K562 (cell line): Measurements from ENCODE around the gene RNF11. TPM values are rescaled to one million over a fixed set of nuclear protein-coding genes. Genes with fewer than 3 reads are reported as not detected.
A peak's percentile ranks its signal among the peaks of the same experiment; 100 is the strongest.

ENCODE experiments used
- ADNP ChIP-seq: fragments of 200-800 bp; sonication (Bioruptor generic); IDR thresholded peaks from 2 replicates; pipeline ENCODE4 v1.6.1; 2016; ENCODE audit warnings: missing genetic modification characterization, missing compliant biosample characterization
- CEBPB ChIP-seq: fragments of 450-650 bp; IDR thresholded peaks from 2 replicates; pipeline ENCODE4 v1.6.1; 2016; ENCODE audit warnings: missing genetic modification characterization, missing compliant biosample characterization
- FOXA3 ChIP-seq, 2 experiments: fragments of 450-650 bp in 1 of 2; sonication (generic) in 1 of 2; formaldehyde crosslinking; IDR thresholded peaks in 1 of 2; conservative IDR thresholded peaks in 1 of 2; 2 replicates each; pipeline versions ENCODE4 v1.4.0 to v1.8.0; 2020 to 2022; ENCODE audit warnings: mild to moderate bottlenecking in 2 of 2, missing genetic modification reagents in 1 of 2
- IRF2 ChIP-seq: sonication (generic); formaldehyde crosslinking; IDR thresholded peaks from 2 replicates; pipeline ENCODE4 v1.8.1; 2022; ENCODE audit warnings: mild to moderate bottlenecking, missing genetic modification reagents
- KDM1A ChIP-seq, 2 experiments: fragments of 450-650 bp; IDR thresholded peaks; 2 replicates each; pipeline ENCODE4 v1.6.1; 2016; ENCODE audit warnings: mild to moderate bottlenecking in 2 of 2
- L3MBTL2 ChIP-seq: fragments of 450-650 bp; IDR thresholded peaks from 2 replicates; pipeline ENCODE4 v1.6.1; 2016; ENCODE audit warnings: mild to moderate bottlenecking, moderate library complexity
- NR4A1 ChIP-seq, 2 experiments: fragments of 250-450 bp in 1 of 2; fragments of 450-650 bp in 1 of 2; sonication (Bioruptor Pico) in 1 of 2; IDR thresholded peaks; 2 replicates each; pipeline versions ENCODE4 v1.4.0 to v1.6.1; 2016 to 2020; ENCODE audit warnings: mild to moderate bottlenecking in 2 of 2, missing compliant biosample characterization in 1 of 2, missing genetic modification characterization in 1 of 2, moderate library complexity in 1 of 2
- ZZZ3 ChIP-seq: fragments of 450-650 bp; IDR thresholded peaks from 2 replicates; pipeline ENCODE4 v1.6.1; 2016; ENCODE audit warnings: antibody characterized with exemption, mild to moderate bottlenecking, moderate library complexity
- polyA plus RNA-seq, 8 experiments: library from polyadenylated mRNA; depleted of rRNA in 4 of 8; stranded (reverse) in 5 of 8; unstranded in 3 of 8; fragments of >200 nt; fragmentation: Nextera tagmentation in 2 of 8; fragmentation: Illumina TruSeq in 1 of 8; extraction: Ambion mirVana in 2 of 8; extraction: Trizol in 1 of 8; gene quantifications; 2 replicates each; pipeline versions ENCODE4 v1.2.1 to v1.2.3, GENCODE V29; 2011 to 2014; ENCODE audit warnings: inconsistent platforms in 1 of 8, missing spikeins in 1 of 8
- total RNA-seq, 7 experiments: library from RNA; depleted of rRNA in 6 of 7; stranded (reverse); fragments of >200 nt in 6 of 7; fragmentation: Illumina TruSeq in 2 of 7; extraction: Trizol in 2 of 7; gene quantifications; 2 replicates each; pipeline versions ENCODE4 v1.2.1 to v1.2.3, GENCODE V29; 2011 to 2021; ENCODE audit warnings: low replicate concordance in 1 of 7
- TF ChIP-seq, protein P1 (sequence below), 2 experiments: IDR thresholded peaks; 2 replicates each; pipeline ENCODE4 v1.6.1; 2011; ENCODE audit warnings: borderline replicate concordance in 1 of 2, control low read depth in 1 of 2, low read depth in 1 of 2, low read length in 1 of 2, mild to moderate bottlenecking in 1 of 2, mixed read lengths in 1 of 2, moderate library complexity in 1 of 2; ENCODE audit not compliant: insufficient read depth in 1 of 2, insufficient read length in 1 of 2, poor library complexity in 1 of 2, severe bottlenecking in 1 of 2; ENCODE audit errors: extremely low read depth in 1 of 2
- TF ChIP-seq, protein P2 (sequence below): fragments of 450-650 bp; IDR thresholded peaks from 2 replicates; pipeline ENCODE4 v1.6.1; 2017; ENCODE audit warnings: antibody characterized with exemption, mild to moderate bottlenecking
- TF ChIP-seq, protein P3 (sequence below): sonication (generic); formaldehyde crosslinking; IDR thresholded peaks from 2 replicates; pipeline ENCODE4 v1.8.0; 2022; ENCODE audit warnings: missing genetic modification reagents, mild to moderate bottlenecking, borderline replicate concordance
- TF ChIP-seq, protein P4 (sequence below): fragments of 450-650 bp; conservative IDR thresholded peaks from 2 replicates; pipeline ENCODE4 v1.6.1; 2016; ENCODE audit warnings: missing genetic modification characterization, low read depth, mild to moderate bottlenecking, control low read depth, missing compliant biosample characterization
- TF ChIP-seq, protein P5 (sequence below): fragments of 250-450 bp; sonication (Bioruptor Pico); IDR thresholded peaks from 2 replicates; pipeline ENCODE4 v1.4.0; 2020

The RNF11 gene
- total and polyA plus RNA-seq, 9 of the 15 experiments (the other 6 are each of a cell fraction or from before 2014, with no cell fraction given) = 5.7 to 34.3 (median 23.1) TPM

DNA sequence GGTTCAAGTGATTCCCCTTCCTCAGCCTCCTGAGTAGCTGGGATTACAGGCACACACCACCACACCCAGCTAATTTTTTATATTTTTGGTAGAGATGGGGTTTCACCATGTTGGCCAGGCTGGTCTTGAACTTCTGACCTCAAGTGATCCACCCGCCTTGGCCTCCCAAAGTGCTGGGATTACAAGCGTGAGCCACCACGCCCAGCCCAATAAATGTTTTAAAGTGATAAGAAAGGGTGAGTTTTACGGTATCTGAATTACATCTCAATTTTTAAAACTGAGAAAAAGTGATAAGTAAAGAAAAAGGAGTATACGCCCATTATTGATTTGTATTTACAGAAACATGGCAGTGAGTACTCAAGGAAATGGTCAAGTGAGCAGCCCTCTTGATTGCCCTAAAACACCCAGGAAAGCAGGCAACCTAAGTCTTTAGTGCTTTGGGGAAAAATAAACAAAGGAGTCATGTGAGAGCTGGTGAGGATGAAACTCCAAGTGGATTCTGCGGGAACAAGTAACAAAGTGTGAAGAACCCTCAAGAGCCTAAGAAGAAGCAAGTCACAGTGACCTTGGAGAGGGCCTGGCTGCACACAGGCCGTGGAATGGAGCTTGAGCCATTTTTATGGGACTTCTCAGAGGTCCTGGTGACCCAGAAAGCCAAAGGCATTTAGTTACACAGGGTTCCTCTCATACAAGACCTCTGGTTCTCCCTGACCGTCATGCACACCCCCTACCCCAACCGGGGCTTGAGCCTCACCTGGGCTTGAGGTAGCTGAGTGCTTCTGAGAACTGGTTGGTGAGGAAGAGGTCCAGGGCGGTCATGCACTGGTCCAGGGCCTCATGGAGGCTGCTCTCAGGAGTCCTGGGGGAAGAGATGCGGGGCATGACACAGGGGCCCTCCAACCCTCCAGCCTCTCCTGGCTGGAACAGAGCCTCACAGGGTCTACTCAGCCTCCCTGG, 85.2 kb downstream of the RNF11 start (continued):
- TF ChIP-seq ZZZ3 (no peak), NR4A1 (CRISPR knock-in tag; IDR thresholded peaks at IDR 0.05) (no peak), NR4A1 (tag; IDR thresholded peaks at IDR 0.05) (0 out of 2 replicates have a peak, but pooled peaks have one; percentile 20), IRF2 (CRISPR knock-in tag) (no peak), L3MBTL2 (peak; percentile 57; the same call in 1 of the 2 replicates), KDM1A (IDR thresholded peaks at IDR 0.05) (0 out of 4 replicates have a peak, but pooled peaks of 1 of the 2 experiments have one; percentile 18), FOXA3 (CRISPR knock-in tag; conservative IDR thresholded peaks at IDR 0.05 in 1 of 2, IDR thresholded peaks at IDR 0.05 in 1 of 2) (0 out of 4 replicates have a peak, but pooled peaks of 1 of the 2 experiments have one; percentile 17), ADNP (tag) (peak; percentile 89), CEBPB (no peak)
- TF ChIP-seq, protein P1, sequence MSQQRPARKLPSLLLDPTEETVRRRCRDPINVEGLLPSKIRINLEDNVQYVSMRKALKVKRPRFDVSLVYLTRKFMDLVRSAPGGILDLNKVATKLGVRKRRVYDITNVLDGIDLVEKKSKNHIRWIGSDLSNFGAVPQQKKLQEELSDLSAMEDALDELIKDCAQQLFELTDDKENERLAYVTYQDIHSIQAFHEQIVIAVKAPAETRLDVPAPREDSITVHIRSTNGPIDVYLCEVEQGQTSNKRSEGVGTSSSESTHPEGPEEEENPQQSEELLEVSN (IDR thresholded peaks at IDR 0.05; ENCODE audit: borderline replicate concordance in 1 of 2, extremely low read depth in 1 of 2, insufficient read depth in 1 of 2, insufficient read length in 1 of 2, low read depth in 1 of 2, low read length in 1 of 2, poor library complexity in 1 of 2, severe bottlenecking in 1 of 2) = peak in 1 of 2 experiments; percentile 26
- TF ChIP-seq, protein P2, sequence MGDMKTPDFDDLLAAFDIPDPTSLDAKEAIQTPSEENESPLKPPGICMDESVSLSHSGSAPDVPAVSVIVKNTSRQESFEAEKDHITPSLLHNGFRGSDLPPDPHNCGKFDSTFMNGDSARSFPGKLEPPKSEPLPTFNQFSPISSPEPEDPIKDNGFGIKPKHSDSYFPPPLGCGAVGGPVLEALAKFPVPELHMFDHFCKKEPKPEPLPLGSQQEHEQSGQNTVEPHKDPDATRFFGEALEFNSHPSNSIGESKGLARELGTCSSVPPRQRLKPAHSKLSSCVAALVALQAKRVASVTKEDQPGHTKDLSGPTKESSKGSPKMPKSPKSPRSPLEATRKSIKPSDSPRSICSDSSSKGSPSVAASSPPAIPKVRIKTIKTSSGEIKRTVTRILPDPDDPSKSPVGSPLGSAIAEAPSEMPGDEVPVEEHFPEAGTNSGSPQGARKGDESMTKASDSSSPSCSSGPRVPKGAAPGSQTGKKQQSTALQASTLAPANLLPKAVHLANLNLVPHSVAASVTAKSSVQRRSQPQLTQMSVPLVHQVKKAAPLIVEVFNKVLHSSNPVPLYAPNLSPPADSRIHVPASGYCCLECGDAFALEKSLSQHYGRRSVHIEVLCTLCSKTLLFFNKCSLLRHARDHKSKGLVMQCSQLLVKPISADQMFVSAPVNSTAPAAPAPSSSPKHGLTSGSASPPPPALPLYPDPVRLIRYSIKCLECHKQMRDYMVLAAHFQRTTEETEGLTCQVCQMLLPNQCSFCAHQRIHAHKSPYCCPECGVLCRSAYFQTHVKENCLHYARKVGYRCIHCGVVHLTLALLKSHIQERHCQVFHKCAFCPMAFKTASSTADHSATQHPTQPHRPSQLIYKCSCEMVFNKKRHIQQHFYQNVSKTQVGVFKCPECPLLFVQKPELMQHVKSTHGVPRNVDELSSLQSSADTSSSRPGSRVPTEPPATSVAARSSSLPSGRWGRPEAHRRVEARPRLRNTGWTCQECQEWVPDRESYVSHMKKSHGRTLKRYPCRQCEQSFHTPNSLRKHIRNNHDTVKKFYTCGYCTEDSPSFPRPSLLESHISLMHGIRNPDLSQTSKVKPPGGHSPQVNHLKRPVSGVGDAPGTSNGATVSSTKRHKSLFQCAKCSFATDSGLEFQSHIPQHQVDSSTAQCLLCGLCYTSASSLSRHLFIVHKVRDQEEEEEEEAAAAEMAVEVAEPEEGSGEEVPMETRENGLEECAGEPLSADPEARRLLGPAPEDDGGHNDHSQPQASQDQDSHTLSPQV = 0 out of 2 replicates have a peak, but pooled peaks have one; percentile 29
- TF ChIP-seq, protein P3, sequence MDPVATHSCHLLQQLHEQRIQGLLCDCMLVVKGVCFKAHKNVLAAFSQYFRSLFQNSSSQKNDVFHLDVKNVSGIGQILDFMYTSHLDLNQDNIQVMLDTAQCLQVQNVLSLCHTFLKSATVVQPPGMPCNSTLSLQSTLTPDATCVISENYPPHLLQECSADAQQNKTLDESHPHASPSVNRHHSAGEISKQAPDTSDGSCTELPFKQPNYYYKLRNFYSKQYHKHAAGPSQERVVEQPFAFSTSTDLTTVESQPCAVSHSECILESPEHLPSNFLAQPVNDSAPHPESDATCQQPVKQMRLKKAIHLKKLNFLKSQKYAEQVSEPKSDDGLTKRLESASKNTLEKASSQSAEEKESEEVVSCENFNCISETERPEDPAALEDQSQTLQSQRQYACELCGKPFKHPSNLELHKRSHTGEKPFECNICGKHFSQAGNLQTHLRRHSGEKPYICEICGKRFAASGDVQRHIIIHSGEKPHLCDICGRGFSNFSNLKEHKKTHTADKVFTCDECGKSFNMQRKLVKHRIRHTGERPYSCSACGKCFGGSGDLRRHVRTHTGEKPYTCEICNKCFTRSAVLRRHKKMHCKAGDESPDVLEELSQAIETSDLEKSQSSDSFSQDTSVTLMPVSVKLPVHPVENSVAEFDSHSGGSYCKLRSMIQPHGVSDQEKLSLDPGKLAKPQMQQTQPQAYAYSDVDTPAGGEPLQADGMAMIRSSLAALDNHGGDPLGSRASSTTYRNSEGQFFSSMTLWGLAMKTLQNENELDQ = no peak
- TF ChIP-seq, protein P4, sequence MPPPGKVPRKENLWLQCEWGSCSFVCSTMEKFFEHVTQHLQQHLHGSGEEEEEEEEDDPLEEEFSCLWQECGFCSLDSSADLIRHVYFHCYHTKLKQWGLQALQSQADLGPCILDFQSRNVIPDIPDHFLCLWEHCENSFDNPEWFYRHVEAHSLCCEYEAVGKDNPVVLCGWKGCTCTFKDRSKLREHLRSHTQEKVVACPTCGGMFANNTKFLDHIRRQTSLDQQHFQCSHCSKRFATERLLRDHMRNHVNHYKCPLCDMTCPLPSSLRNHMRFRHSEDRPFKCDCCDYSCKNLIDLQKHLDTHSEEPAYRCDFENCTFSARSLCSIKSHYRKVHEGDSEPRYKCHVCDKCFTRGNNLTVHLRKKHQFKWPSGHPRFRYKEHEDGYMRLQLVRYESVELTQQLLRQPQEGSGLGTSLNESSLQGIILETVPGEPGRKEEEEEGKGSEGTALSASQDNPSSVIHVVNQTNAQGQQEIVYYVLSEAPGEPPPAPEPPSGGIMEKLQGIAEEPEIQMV (tag) = no peak
- TF ChIP-seq, protein P5, sequence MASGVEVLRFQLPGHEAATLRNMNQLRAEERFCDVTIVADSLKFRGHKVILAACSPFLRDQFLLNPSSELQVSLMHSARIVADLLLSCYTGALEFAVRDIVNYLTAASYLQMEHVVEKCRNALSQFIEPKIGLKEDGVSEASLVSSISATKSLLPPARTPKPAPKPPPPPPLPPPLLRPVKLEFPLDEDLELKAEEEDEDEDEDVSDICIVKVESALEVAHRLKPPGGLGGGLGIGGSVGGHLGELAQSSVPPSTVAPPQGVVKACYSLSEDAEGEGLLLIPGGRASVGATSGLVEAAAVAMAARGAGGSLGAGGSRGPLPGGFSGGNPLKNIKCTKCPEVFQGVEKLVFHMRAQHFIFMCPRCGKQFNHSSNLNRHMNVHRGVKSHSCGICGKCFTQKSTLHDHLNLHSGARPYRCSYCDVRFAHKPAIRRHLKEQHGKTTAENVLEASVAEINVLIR = no peak
